Subcutaneous adipose tissue (tissue), 4 donors: ENCODE data around the gene FAM83G. TPM values are rescaled to one million over a fixed set of nuclear protein-coding genes. Genes with fewer than 3 reads are reported as not detected.

ENCODE experiments used
- total RNA-seq, 4 donors: library from RNA; depleted of rRNA; stranded (reverse); fragments of >200 nt; gene quantifications; one replicate each; pipeline ENCODE4 v1.1.0, GENCODE V29; 2016
- TF ChIP-seq, protein P1 (sequence below): fragments of 450-650 bp; IDR thresholded peaks from one replicate; pipeline ENCODE4 v1.5.1; 2016; ENCODE audit warnings: low read depth, mild to moderate bottlenecking, control low read depth, antibody characterized with exemption, moderate library complexity

The FAM83G gene
- total RNA-seq, 4 donors from 2014 or later: 1.1 to 5.5 (median 2.9) TPM

DNA sequence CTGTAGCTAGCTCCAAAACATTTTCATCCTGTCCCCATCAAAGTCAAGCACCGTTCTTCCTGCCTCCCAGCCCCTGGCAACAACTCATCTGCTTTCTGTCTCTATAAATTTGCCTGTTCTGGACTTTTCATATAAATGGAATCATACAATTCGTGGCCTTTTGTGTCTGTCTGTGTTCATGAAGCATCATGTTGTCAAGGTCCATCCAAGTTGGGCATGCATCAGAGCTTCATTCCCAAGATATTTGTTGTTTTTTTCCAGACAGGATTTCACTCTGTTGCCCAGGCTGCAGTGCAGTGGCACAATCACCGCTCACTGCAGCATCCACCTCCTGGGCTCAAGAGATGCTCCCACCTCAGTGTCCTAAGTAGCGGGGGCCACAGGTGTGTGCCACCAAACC lies 46.7 kb downstream of the FAM83G start:
- TF ChIP-seq, protein P1, sequence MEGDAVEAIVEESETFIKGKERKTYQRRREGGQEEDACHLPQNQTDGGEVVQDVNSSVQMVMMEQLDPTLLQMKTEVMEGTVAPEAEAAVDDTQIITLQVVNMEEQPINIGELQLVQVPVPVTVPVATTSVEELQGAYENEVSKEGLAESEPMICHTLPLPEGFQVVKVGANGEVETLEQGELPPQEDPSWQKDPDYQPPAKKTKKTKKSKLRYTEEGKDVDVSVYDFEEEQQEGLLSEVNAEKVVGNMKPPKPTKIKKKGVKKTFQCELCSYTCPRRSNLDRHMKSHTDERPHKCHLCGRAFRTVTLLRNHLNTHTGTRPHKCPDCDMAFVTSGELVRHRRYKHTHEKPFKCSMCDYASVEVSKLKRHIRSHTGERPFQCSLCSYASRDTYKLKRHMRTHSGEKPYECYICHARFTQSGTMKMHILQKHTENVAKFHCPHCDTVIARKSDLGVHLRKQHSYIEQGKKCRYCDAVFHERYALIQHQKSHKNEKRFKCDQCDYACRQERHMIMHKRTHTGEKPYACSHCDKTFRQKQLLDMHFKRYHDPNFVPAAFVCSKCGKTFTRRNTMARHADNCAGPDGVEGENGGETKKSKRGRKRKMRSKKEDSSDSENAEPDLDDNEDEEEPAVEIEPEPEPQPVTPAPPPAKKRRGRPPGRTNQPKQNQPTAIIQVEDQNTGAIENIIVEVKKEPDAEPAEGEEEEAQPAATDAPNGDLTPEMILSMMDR: no peak

GRCh38 chr17:18956581-18956980 lies 48.0 kb downstream of the FAM83G start:
- TF ChIP-seq, protein P1: no peak

DNA sequence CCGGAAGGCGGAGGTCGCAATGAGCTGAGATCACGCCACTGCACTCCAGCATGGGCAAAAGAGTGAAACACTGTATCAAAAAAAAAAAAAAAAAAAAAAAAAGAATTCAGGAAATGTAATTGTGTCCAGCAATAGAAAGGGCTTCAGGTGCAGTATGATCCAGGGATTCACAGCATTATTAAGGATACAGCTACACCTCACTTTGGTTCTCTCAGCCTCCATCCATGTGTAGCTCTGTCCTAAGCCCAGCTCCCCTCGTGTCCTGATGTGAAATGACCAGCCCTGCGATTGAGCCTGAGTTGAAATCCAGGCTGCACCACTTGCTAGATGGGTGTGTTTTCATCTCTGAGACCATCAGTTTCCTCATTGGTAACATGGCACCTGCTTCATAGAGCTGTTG lies 49.6 kb downstream of the FAM83G start:
- TF ChIP-seq, protein P1: no peak

DNA sequence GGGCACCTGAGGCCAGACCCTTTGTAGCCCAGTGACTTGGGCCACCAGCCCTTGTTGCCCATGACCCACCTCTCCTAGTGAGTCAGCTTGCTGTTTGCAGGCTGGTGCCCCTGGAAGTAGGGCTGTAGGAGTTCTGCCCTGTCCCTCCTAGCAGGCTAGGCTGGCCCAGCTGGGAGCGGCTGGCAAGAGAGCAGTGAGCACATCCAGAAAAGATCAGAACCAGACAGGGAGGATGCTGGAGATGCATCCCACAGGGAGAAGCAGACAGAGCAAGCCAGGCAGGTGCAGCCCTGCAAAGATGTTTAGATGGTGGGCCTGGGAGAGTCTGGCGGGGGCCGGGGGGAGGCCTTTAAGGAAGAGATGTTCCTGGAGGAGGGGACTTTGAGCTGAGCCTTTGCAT lies 50.2 kb downstream of the FAM83G start:
- TF ChIP-seq, protein P1: no peak

DNA sequence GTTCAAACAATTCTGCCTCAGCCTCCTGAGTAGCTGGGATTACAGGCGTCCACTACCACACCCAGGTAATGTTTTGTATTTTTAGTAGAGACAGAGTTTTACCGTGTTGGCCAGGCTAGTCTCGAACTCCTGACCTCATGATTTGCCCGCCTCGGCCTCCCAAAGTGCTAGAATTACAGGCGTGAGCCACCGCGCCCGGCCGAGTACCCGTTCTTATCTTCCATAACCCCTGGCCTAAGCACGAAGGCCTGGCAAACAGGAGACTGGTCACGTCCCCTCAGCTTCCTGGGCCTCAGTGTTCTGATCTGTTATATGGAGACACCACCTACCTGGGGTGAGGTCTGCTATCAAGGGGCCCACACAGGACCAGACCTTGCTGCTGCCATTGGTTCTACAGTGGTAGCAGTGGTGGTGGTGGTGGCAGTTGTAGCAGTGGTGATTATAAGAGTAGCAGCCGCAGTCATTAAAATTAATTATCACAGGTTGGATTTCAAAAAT lies 51.3 kb downstream of the FAM83G start:
- TF ChIP-seq, protein P1: no peak

DNA sequence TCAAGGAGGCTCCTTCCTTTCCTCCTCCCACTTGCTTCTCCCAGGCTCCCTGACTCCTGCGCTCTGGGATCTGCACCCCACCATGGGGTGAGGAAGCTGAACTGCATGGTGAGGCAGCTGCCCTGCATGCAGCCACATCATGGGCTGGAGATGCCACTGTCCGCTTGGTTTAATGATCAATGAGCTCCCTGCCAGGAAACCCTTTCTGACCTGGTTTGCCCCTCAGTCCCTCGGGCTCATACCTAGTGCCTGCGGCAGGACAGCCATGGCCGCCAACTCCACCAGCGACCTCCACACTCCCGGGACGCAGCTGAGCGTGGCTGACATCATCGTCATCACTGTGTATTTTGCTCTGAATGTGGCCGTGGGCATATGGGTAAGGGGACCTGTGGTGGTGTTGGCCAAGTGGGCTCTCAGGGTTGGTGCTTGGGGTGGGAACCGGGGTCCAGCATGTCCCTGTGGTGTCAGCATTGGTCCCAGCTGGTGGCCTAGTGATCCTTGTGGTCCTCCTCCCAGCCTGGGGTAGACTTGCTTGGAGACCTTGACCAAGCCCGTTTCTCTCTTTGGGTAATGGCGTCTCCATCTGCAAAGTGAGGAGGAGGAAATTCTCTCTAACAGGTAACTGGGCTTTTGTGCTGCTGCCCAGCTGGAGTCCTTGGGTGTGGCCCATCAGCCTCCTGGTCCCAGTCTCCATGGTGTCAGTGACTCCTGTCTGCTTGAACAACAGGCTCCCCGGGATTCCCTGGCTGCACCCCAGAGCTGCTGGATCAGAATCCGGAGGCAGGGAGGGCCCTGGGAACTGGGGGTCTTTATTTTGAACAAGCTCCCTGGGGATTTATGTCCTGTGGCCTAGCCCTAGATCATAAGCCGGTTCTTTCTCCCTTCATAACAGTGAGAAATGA lies 52.4 kb downstream of the FAM83G start, which contains the start of gene SLC5A10:
TSS of gene SLC5A10 (plus strand) at position 225 of the 902 bp plus-strand sequence. CDS start at position 266, 41 bp downstream.
- TF ChIP-seq, protein P1: no peak
